MM.1S (cell line): ENCODE results near the gene HEBP2.

Experiments used
- EZH2 ChIP-seq: fragments of 300-600 bp; sonication (generic); optimal IDR thresholded peaks from 2 replicates; pipeline ENCODE3; 2017; ENCODE audit warnings: low read depth, mild to moderate bottlenecking, antibody characterized with exemption, low read length, mixed read lengths
- EZH2phosphoT487 ChIP-seq: fragments of 300-600 bp; sonication (generic); IDR thresholded peaks from 2 replicates; pipeline ENCODE4 v1.6.1; 2018; ENCODE audit warnings: antibody characterized with exemption, low read length
- TF ChIP-seq, protein P1 (sequence below): fragments of 300-600 bp; sonication (generic); IDR thresholded peaks from 2 replicates; pipeline ENCODE4 v1.5.1; 2016; ENCODE audit warnings: antibody characterized with exemption, low read length, mixed read lengths

DNA sequence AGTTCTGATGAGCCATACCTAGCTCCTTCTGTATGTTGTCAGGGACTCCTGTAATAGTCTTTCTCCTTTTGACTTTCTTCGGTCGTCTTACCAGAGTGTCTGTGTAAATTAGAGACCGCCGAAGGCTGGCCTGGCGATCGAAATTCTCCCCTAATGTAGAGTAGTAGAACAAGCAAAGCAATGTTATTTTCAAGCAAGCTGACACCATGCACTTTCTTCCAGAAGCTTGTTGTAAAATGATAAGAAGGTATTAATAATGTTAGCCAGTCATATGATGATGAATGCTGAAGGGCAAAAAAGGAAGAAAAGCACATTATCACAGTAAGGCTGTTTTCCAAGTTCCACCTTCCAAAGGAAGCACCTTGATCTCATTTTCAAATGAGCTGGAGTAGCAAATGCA is 37.9 kb downstream of the HEBP2 start:
- TF ChIP-seq, protein P1, sequence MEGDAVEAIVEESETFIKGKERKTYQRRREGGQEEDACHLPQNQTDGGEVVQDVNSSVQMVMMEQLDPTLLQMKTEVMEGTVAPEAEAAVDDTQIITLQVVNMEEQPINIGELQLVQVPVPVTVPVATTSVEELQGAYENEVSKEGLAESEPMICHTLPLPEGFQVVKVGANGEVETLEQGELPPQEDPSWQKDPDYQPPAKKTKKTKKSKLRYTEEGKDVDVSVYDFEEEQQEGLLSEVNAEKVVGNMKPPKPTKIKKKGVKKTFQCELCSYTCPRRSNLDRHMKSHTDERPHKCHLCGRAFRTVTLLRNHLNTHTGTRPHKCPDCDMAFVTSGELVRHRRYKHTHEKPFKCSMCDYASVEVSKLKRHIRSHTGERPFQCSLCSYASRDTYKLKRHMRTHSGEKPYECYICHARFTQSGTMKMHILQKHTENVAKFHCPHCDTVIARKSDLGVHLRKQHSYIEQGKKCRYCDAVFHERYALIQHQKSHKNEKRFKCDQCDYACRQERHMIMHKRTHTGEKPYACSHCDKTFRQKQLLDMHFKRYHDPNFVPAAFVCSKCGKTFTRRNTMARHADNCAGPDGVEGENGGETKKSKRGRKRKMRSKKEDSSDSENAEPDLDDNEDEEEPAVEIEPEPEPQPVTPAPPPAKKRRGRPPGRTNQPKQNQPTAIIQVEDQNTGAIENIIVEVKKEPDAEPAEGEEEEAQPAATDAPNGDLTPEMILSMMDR, result no peak
- no peak for TF ChIP-seq EZH2
- TF ChIP-seq EZH2phosphoT487, result no peak
